Neural progenitor cell (in vitro differentiated cells): ENCODE measurements around the gene ARL16.

Source experiments
- CTCF ChIP-seq: fragments of 200-600 bp; sonication (generic); IDR thresholded peaks from 2 replicates; pipeline ENCODE4 v1.5.1; 2017; ENCODE audit warnings: antibody characterized with exemption, mild to moderate bottlenecking
- EZH2 ChIP-seq: fragments of 200-600 bp; sonication (generic); IDR thresholded peaks from 2 replicates; pipeline ENCODE4 v1.6.1; 2017; ENCODE audit warnings: antibody characterized with exemption, mild to moderate bottlenecking, moderate library complexity
- EZH2phosphoT487 ChIP-seq: fragments of 200-600 bp; sonication (generic); IDR thresholded peaks from 2 replicates; pipeline ENCODE4 v1.6.1; 2017; ENCODE audit warnings: antibody characterized with exemption

GRCh38 chr17:81703747-81704654, 20.4 kb upstream of the ARL16 start:
- TF ChIP-seq CTCF (no peak), EZH2phosphoT487 (no peak), EZH2 (no peak)
